Mesenchymal stem cell (in vitro differentiated cells and primary cell): ENCODE data around the gene NAV2.

Experiments
- DNase-seq: peaks from one replicate; pipeline ENCODE4 v3.0.0-alpha.2; 2013
- H2AFZ ChIP-seq: one replicate; pipeline ENCODE4 v1.6.1; 2013; ENCODE audit warnings: low read depth, mild to moderate bottlenecking, control low read depth, inconsistent platforms, low read length, moderate library complexity
- H2AK5ac ChIP-seq: 2 replicates; pipeline ENCODE4 v1.6.1; 2013; ENCODE audit warnings: low read length, moderate library complexity, mild to moderate bottlenecking, inconsistent platforms; ENCODE audit not compliant: severe bottlenecking
- H2BK120ac ChIP-seq: one replicate; pipeline ENCODE4 v1.6.1; 2013; ENCODE audit warnings: low read depth, mild to moderate bottlenecking, inconsistent platforms, low read length, moderate library complexity
- H2BK12ac ChIP-seq, 2 experiments: one replicate each; pipeline ENCODE4 v1.6.1; 2013; ENCODE audit warnings: inconsistent platforms in 2 of 2, low read length in 2 of 2, mild to moderate bottlenecking in 2 of 2, moderate library complexity in 2 of 2, control low read depth in 1 of 2
- H2BK15ac ChIP-seq: one replicate; pipeline ENCODE4 v1.6.1; 2013; ENCODE audit warnings: mild to moderate bottlenecking, low read depth, inconsistent platforms; ENCODE audit not compliant: poor library complexity, severe bottlenecking
- H2BK5ac ChIP-seq: 2 replicates; pipeline ENCODE4 v1.6.1; 2013; ENCODE audit warnings: low read depth, mild to moderate bottlenecking, low read length, control low read depth, inconsistent platforms; ENCODE audit not compliant: poor library complexity, severe bottlenecking
- H3K14ac ChIP-seq, 2 experiments: one replicate each; pipeline ENCODE4 v1.6.1; 2013; ENCODE audit warnings: inconsistent platforms in 2 of 2, low read length in 2 of 2, control low read depth in 1 of 2, mild to moderate bottlenecking in 1 of 2, moderate library complexity in 1 of 2
- H3K18ac ChIP-seq, 2 experiments: one replicate each; pipeline ENCODE4 v1.6.1; 2013; ENCODE audit warnings: inconsistent platforms in 2 of 2, low read length in 2 of 2, control low read depth in 1 of 2, low read depth in 1 of 2, mild to moderate bottlenecking in 1 of 2
- H3K23ac ChIP-seq, 2 experiments: one replicate each; pipeline ENCODE4 v1.6.1; 2013; ENCODE audit warnings: inconsistent platforms in 2 of 2, low read length in 2 of 2, mild to moderate bottlenecking in 2 of 2, moderate library complexity in 2 of 2, control low read depth in 1 of 2
- H3K27ac ChIP-seq: 2 replicates; pipeline ENCODE4 v1.5.1; 2013; ENCODE audit warnings: mild to moderate bottlenecking, moderate library complexity, low read length, control low read depth, inconsistent platforms; ENCODE audit not compliant: poor library complexity, severe bottlenecking
- H3K27me3 ChIP-seq, 2 experiments: 2 replicates each; pipeline versions ENCODE4 v1.6.1 to v1.7.0; 2013; ENCODE audit warnings: low read length in 2 of 2, mild to moderate bottlenecking in 2 of 2, moderate library complexity in 2 of 2, control low read depth in 1 of 2, inconsistent platforms in 1 of 2; ENCODE audit not compliant: control insufficient read depth in 1 of 2, insufficient read depth in 1 of 2
- H3K36me3 ChIP-seq, 2 experiments: 2 replicates each; pipeline versions ENCODE4 v1.6.1 to v1.7.0; 2013; ENCODE audit warnings: low read length in 2 of 2, control low read depth in 1 of 2, inconsistent platforms in 1 of 2, low read depth in 1 of 2, mild to moderate bottlenecking in 1 of 2; ENCODE audit not compliant: insufficient read depth in 2 of 2, control insufficient read depth in 1 of 2
- H3K4ac ChIP-seq, 2 experiments: one replicate each; pipeline ENCODE4 v1.6.1; 2013; ENCODE audit warnings: inconsistent platforms in 2 of 2, low read length in 2 of 2, mild to moderate bottlenecking in 2 of 2, moderate library complexity in 2 of 2, control low read depth in 1 of 2, low read depth in 1 of 2
- H3K4me1 ChIP-seq: 2 replicates; pipeline ENCODE4 v1.6.1; 2013; ENCODE audit warnings: low read depth, low read length, control low read depth; ENCODE audit not compliant: control insufficient read depth, insufficient read depth
- H3K4me2 ChIP-seq: 2 replicates; pipeline ENCODE4 v1.6.1; 2013; ENCODE audit warnings: low read length, mild to moderate bottlenecking, inconsistent platforms; ENCODE audit not compliant: poor library complexity, severe bottlenecking
- H3K4me3 ChIP-seq, 2 experiments: 2 replicates each; pipeline versions ENCODE4 v1.5.1 to v1.7.0; 2013; ENCODE audit warnings: low read length in 2 of 2, mild to moderate bottlenecking in 2 of 2, control low read depth in 1 of 2, low read depth in 1 of 2; ENCODE audit not compliant: insufficient read depth in 1 of 2
- H3K79me1 ChIP-seq: replicated peaks from 2 replicates; pipeline ENCODE4 v1.6.1; 2013; ENCODE audit warnings: mild to moderate bottlenecking, control low read depth, low read length, inconsistent platforms; ENCODE audit not compliant: poor library complexity, severe bottlenecking
- H3K9ac ChIP-seq: 2 replicates; pipeline ENCODE4 v1.7.0; 2013; ENCODE audit warnings: mild to moderate bottlenecking, low read length, moderate library complexity
- H3K9me3 ChIP-seq: 2 replicates; pipeline ENCODE4 v1.7.0; 2013; ENCODE audit warnings: mild to moderate bottlenecking, low read length; ENCODE audit not compliant: control insufficient read depth
- H4K8ac ChIP-seq: one replicate; pipeline ENCODE4 v1.6.1; 2013; ENCODE audit warnings: inconsistent platforms, mild to moderate bottlenecking, low read length, moderate library complexity
- H4K91ac ChIP-seq: one replicate; pipeline ENCODE4 v1.6.1; 2013; ENCODE audit warnings: mild to moderate bottlenecking, low read length, inconsistent platforms
- WGBS: methylation state at CpG from one replicate; pipeline ENCODE4 v1.1.7; 2013; ENCODE audit warnings: mixed read lengths; 5-methylcytosine and 5-hydroxymethylcytosine counted together

NAV2 gene

DNA sequence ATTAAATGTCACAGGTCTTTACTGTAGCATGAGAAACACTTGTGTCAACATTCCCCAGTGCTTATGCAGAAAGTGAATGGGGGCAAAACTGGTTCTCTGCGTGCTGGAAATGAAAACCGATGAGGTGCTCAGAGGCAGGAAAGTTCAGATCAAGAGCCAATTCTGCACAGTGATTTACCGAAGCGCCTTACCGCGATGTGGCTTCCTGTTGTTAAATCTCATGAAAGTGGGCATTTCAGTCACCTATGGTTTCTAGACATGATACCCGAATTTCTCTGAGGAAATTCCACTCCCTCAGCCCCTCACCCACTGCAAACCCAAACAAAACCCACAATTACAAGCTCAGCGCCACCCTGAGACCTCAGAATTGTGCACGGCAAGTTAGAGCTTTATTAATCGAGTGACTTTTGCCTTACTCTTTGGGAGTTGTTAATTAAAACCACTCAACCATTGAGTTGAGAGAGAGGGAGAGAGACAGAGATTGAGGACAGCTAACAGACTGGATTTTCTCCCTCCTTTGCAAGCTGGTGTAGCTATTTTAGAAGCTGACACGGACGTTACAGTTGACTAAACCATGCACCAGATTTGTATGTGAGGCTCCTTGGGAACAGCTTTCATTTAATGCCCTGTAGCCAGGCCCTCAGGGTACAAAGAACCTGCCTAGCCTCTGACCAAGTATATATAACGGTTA lies 251.2 kb downstream of the NAV2 start:
- no peak overlapping the region for H3K9ac ChIP-seq
- H3K27ac ChIP-seq, result no peak overlapping the region
- peaks cover 10% of the 10 kb centered on the region for H3K4me1 ChIP-seq
- H2AFZ ChIP-seq, result no peak overlapping the region
- WGBS, result 91% methylated on average over 12 of the region's 13 CpGs
- no peak overlapping the region for H2AK5ac ChIP-seq
- H3K4me2 ChIP-seq, result no peak overlapping the region
- no peak overlapping the region for H3K14ac ChIP-seq
- no peak overlapping the region for H2BK12ac ChIP-seq
- no peaks in the 10 kb centered on the region for H3K27me3 ChIP-seq
- no peak overlapping the region for H3K23ac ChIP-seq
- H2BK15ac ChIP-seq, result no peak overlapping the region
- no peaks in the 10 kb centered on the region for H3K9me3 ChIP-seq
- H4K8ac ChIP-seq, result no peak overlapping the region
- peaks cover 5 to 74% of the 10 kb centered on the region in 2 experiments for H3K36me3 ChIP-seq
- DNase-seq, result no peak
- H3K79me1 ChIP-seq, result peaks cover 11% of the 10 kb centered on the region
- no peak overlapping the region for H2BK5ac ChIP-seq
- no peak overlapping the region for H3K4me3 ChIP-seq
- H4K91ac ChIP-seq, result no peak overlapping the region
- H2BK120ac ChIP-seq, result no peak overlapping the region
- no peak overlapping the region for H3K18ac ChIP-seq
- H3K4ac ChIP-seq, result no peak overlapping the region

DNA sequence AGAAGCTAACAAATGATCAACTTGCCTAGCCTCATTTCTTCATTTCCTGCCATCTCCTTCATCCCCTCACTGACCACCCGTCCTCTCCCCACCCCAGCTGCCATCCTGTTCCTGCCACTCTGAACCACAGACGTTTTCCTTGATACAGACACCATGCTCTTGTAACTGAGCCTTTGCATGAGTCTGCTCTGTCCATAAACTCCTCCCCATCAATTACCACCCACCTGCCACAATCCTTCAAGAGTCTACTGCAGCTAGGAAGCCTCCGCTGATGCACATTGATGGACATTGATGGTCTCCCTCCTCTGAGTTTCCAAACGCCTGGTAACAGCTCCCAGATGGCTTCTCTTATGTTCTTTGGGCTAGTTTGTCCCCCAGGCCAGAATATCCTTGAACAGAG lies 253.8 kb downstream of the NAV2 start:
- no peak overlapping the region for H3K27ac ChIP-seq
- no peak overlapping the region for H2BK5ac ChIP-seq
- H3K4ac ChIP-seq, result no peak overlapping the region
- DNase-seq, result no peak
- no peak overlapping the region for H3K23ac ChIP-seq
- no peak overlapping the region for H3K4me3 ChIP-seq
- no peak overlapping the region for H2BK120ac ChIP-seq
- no peak overlapping the region for H2AFZ ChIP-seq
- H3K36me3 ChIP-seq, result peaks cover 6 to 73% of the 10 kb centered on the region in 2 experiments
- H4K8ac ChIP-seq, result no peak overlapping the region
- H3K9me3 ChIP-seq, result no peaks in the 10 kb centered on the region
- no peak overlapping the region for H4K91ac ChIP-seq
- no peak overlapping the region for H2AK5ac ChIP-seq
- no peaks in the 10 kb centered on the region for H3K27me3 ChIP-seq
- 93% methylated on average over 4 of the region's 4 CpGs for WGBS
- H3K14ac ChIP-seq, result no peak overlapping the region
- H3K79me1 ChIP-seq, result peaks cover 12% of the 10 kb centered on the region
- H2BK15ac ChIP-seq, result no peak overlapping the region
- H3K9ac ChIP-seq, result no peak overlapping the region
- H3K18ac ChIP-seq, result no peak overlapping the region
- H3K4me2 ChIP-seq, result no peak overlapping the region
- H2BK12ac ChIP-seq, result no peak overlapping the region
- peaks cover 10% of the 10 kb centered on the region for H3K4me1 ChIP-seq

DNA sequence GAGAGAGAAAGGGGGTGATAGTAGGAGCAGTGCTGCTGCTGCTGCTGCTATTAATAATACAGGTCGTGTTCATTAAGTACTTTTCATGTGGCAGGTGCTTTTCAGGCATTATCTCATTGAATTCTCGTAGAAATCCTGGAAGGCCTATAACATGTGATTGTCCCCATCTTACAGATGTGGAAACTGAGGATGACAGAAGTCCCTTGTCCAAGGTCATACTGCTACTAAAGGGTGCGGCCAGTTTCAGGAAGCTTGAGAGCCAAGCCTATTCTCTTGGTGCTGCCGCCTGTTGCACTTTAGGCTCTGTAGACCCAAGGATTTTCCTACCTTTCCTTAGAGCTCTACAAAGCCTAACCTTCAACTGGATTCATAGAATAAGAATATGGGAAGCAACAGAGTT lies 254.3 kb downstream of the NAV2 start:
- DNase-seq, result no peak
- Histone ChIP-seq H2BK15ac (no peak overlapping the region), H2BK120ac (no peak overlapping the region), H3K23ac (no peak overlapping the region), H2AK5ac (no peak overlapping the region), H2AFZ (no peak overlapping the region), H3K27ac (no peak overlapping the region), H3K27me3 (no peaks in the 10 kb centered on the region), H3K4me1 (peaks cover 10% of the 10 kb centered on the region), H3K79me1 (peaks cover 9% of the 10 kb centered on the region), H4K8ac (no peak overlapping the region), H3K36me3 (peaks cover 6 to 71% of the 10 kb centered on the region in 2 experiments), H3K4me3 (no peak overlapping the region), H2BK5ac (no peak overlapping the region), H2BK12ac (no peak overlapping the region), H3K4ac (no peak overlapping the region), H3K18ac (no peak overlapping the region), H3K4me2 (no peak overlapping the region), H3K9ac (no peak overlapping the region), H3K9me3 (no peaks in the 10 kb centered on the region), H3K14ac (no peak overlapping the region), H4K91ac (no peak overlapping the region)
- WGBS, result 97% methylated on average over 4 of the region's 4 CpGs

DNA sequence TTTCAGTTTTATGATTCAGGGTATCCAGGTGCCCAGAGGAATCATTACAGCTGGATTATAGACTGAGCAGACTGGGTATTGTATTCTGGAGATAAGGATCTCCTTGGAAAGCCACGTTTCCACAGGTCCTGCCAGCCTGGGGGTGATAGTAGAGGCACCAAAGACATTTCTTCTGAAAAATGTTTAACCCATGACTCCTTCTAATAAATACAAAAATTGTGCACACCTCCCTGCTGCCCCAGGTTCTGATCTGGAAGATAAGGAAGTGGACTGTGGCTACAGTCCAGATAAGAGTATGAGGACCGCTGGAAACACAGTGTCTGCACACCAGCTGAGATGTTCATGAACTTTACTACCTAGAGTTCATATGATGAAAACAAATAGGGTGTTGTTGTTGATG lies 255.2 kb downstream of the NAV2 start:
- Histone ChIP-seq H2BK12ac (no peak overlapping the region), H2AFZ (no peak overlapping the region), H2BK15ac (no peak overlapping the region), H3K4ac (no peak overlapping the region), H2BK5ac (no peak overlapping the region), H3K18ac (no peak overlapping the region), H3K23ac (no peak overlapping the region), H3K27me3 (no peaks in the 10 kb centered on the region), H4K8ac (no peak overlapping the region), H3K79me1 (peaks cover 8% of the 10 kb centered on the region), H2BK120ac (no peak overlapping the region), H2AK5ac (no peak overlapping the region), H3K4me3 (no peak overlapping the region), H3K4me1 (peaks cover 8% of the 10 kb centered on the region), H4K91ac (no peak overlapping the region), H3K4me2 (no peak overlapping the region), H3K36me3 (peaks cover 6 to 75% of the 10 kb centered on the region in 2 experiments), H3K14ac (no peak overlapping the region), H3K9ac (no peak overlapping the region), H3K9me3 (no peaks in the 10 kb centered on the region), H3K27ac (no peak overlapping the region)
- 100% methylated on average over 1 of the region's 2 CpGs for WGBS
- no peak for DNase-seq
